Neural progenitor cell (in vitro differentiated cells): ENCODE results near the gene ARRDC3. TPM values are rescaled to one million over a fixed set of nuclear protein-coding genes. Genes with fewer than 3 reads are reported as not detected.

ENCODE experiments used
- DNase-seq: peaks from one replicate; pipeline ENCODE4 v3.0.0-alpha.2; 2016; ENCODE audit warnings: low spot score
- H2AFZ ChIP-seq: fragments of 200-600 bp; sonication (generic); replicated peaks from 2 replicates; pipeline ENCODE4 v1.6.1; 2016; ENCODE audit warnings: antibody characterized with exemption
- H3F3A ChIP-seq: fragments of 200-600 bp; sonication (generic); 2 replicates; pipeline ENCODE4 v1.6.1; 2016; ENCODE audit warnings: antibody characterized with exemption, low read depth
- H3K27ac ChIP-seq: fragments of 200-600 bp; sonication (generic); 2 replicates; pipeline ENCODE4 v1.5.1; 2016; ENCODE audit warnings: mild to moderate bottlenecking
- H3K27me3 ChIP-seq: fragments of 200-600 bp; sonication (generic); 2 replicates; pipeline ENCODE4 v1.6.1; 2016; ENCODE audit warnings: mild to moderate bottlenecking, moderate library complexity
- H3K36me3 ChIP-seq: fragments of 200-600 bp; sonication (generic); 2 replicates; pipeline ENCODE4 v1.5.1; 2016
- H3K4me1 ChIP-seq: fragments of 200-600 bp; sonication (generic); 2 replicates; pipeline ENCODE4 v1.6.1; 2016; ENCODE audit warnings: mixed run types
- H3K4me2 ChIP-seq: fragments of 200-600 bp; sonication (generic); 2 replicates; pipeline ENCODE4 v1.6.1; 2016
- H3K4me3 ChIP-seq: fragments of 200-600 bp; sonication (generic); 2 replicates; pipeline ENCODE4 v1.5.1; 2016
- H3K79me2 ChIP-seq: fragments of 200-600 bp; sonication (generic); 2 replicates; pipeline ENCODE4 v1.6.1; 2016; ENCODE audit warnings: low read depth
- H3K9ac ChIP-seq: fragments of 200-600 bp; sonication (generic); 2 replicates; pipeline ENCODE4 v1.6.1; 2016
- H3K9me3 ChIP-seq: fragments of 200-600 bp; sonication (generic); 2 replicates; pipeline ENCODE4 v1.5.1; 2016; ENCODE audit warnings: low read depth
- H4K20me1 ChIP-seq: fragments of 200-600 bp; sonication (generic); 2 replicates; pipeline ENCODE4 v1.6.1; 2016; ENCODE audit warnings: low read depth
- H3K27ac Mint-ChIP-seq: 3 replicates; pipeline ENCODE4 v1.8.0; 2021; ENCODE audit warnings: mixed read lengths
- H3K27me3 Mint-ChIP-seq: 2 replicates; pipeline ENCODE4 v1.8.0; 2022; ENCODE audit warnings: low read depth, mild to moderate bottlenecking, inconsistent platforms, moderate library complexity, mixed read lengths; ENCODE audit not compliant: insufficient read depth
- H3K36me3 Mint-ChIP-seq: 3 replicates; pipeline ENCODE4 v1.8.0; 2021; ENCODE audit warnings: mixed read lengths
- H3K4me1 Mint-ChIP-seq: 3 replicates; pipeline ENCODE4 v1.8.0; 2021; ENCODE audit warnings: mixed read lengths
- H3K4me3 Mint-ChIP-seq: 3 replicates; pipeline ENCODE4 v1.8.0; 2021; ENCODE audit warnings: mild to moderate bottlenecking, moderate library complexity, mixed read lengths
- H3K9me3 Mint-ChIP-seq: 3 replicates; pipeline ENCODE4 v1.8.0; 2020; ENCODE audit warnings: mixed read lengths
- CTCF ChIP-seq: fragments of 200-600 bp; sonication (generic); IDR thresholded peaks from 2 replicates; pipeline ENCODE4 v1.5.1; 2017; ENCODE audit warnings: antibody characterized with exemption, mild to moderate bottlenecking
- EZH2 ChIP-seq: fragments of 200-600 bp; sonication (generic); IDR thresholded peaks from 2 replicates; pipeline ENCODE4 v1.6.1; 2017; ENCODE audit warnings: antibody characterized with exemption, mild to moderate bottlenecking, moderate library complexity
- EZH2phosphoT487 ChIP-seq: fragments of 200-600 bp; sonication (generic); IDR thresholded peaks from 2 replicates; pipeline ENCODE4 v1.6.1; 2017; ENCODE audit warnings: antibody characterized with exemption
- total RNA-seq: library from RNA; depleted of rRNA; stranded (reverse); fragments of >200 nt; gene quantifications from 2 replicates; pipeline ENCODE4 v1.2.3, GENCODE V29; 2015; ENCODE audit warnings: low replicate concordance

ARRDC3 gene
- total RNA-seq, 1 donor from 2014 or later: 126 TPM

GRCh38 chr5:91319667-91320066, 63.5 kb downstream of the ARRDC3 start:
- no peak overlapping the region for H2AFZ ChIP-seq

DNA sequence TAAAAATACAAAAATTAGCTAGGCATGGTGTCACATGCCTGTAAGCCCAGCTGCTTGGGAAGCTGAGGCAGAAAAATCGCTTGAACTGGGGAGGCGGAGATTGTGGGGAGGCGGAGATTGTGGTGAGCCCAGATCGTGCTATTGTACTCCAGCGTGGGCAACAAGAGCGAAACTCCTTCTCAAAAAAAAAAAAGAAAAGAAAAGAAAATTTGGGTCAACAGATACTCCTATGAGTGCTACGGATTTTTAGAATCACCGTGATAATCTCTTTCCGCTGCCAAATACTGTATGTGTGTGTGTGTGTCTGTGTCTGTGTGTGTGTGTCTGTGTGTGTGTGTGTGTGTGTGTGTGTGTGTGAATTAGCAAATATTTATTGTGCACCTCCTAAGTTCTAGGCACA, 64.4 kb downstream of the ARRDC3 start:
- Mint-ChIP-seq H3K4me3 (no peak overlapping the region), H3K27ac (no peak overlapping the region), H3K9me3 (no peaks in the 10 kb centered on the region)

More at GRCh38 chr5:91319667-91320066, 63.5 kb downstream of the ARRDC3 start:
- Histone ChIP-seq H3K27me3 (no peaks in the 10 kb centered on the region), H3K4me2 (no peak overlapping the region), H3K36me3 (no peaks in the 10 kb centered on the region), H3F3A (no peaks in the 10 kb centered on the region), H3K27ac (no peak overlapping the region), H4K20me1 (no peaks in the 10 kb centered on the region), H3K9me3 (no peaks in the 10 kb centered on the region), H3K4me3 (no peak overlapping the region), H3K4me1 (no peaks in the 10 kb centered on the region), H3K9ac (no peak overlapping the region), H3K79me2 (no peaks in the 10 kb centered on the region)
- Mint-ChIP-seq H3K36me3 (no peaks in the 10 kb centered on the region), H3K4me3 (no peak overlapping the region), H3K27me3 (peaks cover under 1% of the 10 kb centered on the region), H3K27ac (no peak overlapping the region), H3K9me3 (no peaks in the 10 kb centered on the region), H3K4me1 (peaks cover 8% of the 10 kb centered on the region)
- no peak for DNase-seq
- TF ChIP-seq EZH2: no peak

More for the DNA sequence above, 64.4 kb downstream of the ARRDC3 start:
- Histone ChIP-seq H3K27ac (no peak overlapping the region), H3K9me3 (no peaks in the 10 kb centered on the region), H4K20me1 (no peaks in the 10 kb centered on the region), H3K4me2 (no peak overlapping the region), H3K27me3 (no peaks in the 10 kb centered on the region), H3K36me3 (no peaks in the 10 kb centered on the region), H2AFZ (peak overlapping the region; percentile 13), H3K4me1 (no peaks in the 10 kb centered on the region), H3K79me2 (no peaks in the 10 kb centered on the region), H3K9ac (no peak overlapping the region), H3F3A (no peaks in the 10 kb centered on the region), H3K4me3 (no peak overlapping the region)
- peaks cover 2% of the 10 kb centered on the region for H3K27me3 Mint-ChIP-seq
- TF ChIP-seq EZH2phosphoT487 (no peak), EZH2 (no peak), CTCF (no peak)
- H3K36me3 Mint-ChIP-seq: no peaks in the 10 kb centered on the region
- DNase-seq: no peak
- H3K4me1 Mint-ChIP-seq: peaks cover 13% of the 10 kb centered on the region
